Astrocyte of the cerebellum (primary cell): ENCODE results near the gene REXO1.

Experiments used
- DNase-seq: peaks from one replicate; pipeline ENCODE4 v3.0.0-alpha.2; 2011; ENCODE audit warnings: low read depth
- H3K4me3 ChIP-seq: 2 replicates; pipeline ENCODE4 v1.5.1; 2011; ENCODE audit warnings: mild to moderate bottlenecking, low read depth, low read length, moderate library complexity
- in situ Hi-C: cut with HindIII; loops from 2 replicates; pipeline ENCODE4 v1.10.0; 2017; ENCODE audit warnings: low sequenced_read_pairs
- TF ChIP-seq, protein P1 (sequence below): IDR thresholded peaks from 2 replicates; pipeline ENCODE4 v1.5.1; 2012; ENCODE audit warnings: low read length, low read depth, moderate library complexity, mild to moderate bottlenecking; ENCODE audit errors: missing control alignments

The REXO1 gene

DNA sequence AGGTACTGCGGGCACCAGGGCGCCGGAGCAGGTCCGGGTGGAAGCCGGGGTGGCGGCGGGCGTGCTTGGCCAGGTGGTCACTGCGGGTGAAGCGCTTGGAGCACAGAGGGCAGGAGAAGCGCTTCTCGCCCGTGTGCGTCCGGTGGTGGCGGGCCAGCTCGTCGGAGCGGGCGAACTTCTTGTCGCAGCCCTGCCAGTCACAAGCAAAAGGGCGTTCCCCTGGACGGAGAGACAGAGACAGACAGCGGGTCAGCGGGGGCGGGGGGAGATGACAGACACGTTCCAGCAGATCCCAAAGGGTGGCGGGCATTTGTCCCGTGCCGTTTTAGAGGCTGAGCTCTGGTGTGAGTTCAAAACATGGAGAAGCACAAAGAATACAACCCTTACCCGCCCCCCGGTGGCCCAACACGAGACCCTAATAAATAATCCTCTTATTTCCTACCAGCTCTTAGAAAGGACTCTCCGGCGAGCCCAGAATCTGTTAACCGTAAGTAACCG, 6.3 kb upstream of the REXO1 start:
- in situ Hi-C loops, result no loop called here
- no peak for DNase-seq
- TF ChIP-seq, protein P1, sequence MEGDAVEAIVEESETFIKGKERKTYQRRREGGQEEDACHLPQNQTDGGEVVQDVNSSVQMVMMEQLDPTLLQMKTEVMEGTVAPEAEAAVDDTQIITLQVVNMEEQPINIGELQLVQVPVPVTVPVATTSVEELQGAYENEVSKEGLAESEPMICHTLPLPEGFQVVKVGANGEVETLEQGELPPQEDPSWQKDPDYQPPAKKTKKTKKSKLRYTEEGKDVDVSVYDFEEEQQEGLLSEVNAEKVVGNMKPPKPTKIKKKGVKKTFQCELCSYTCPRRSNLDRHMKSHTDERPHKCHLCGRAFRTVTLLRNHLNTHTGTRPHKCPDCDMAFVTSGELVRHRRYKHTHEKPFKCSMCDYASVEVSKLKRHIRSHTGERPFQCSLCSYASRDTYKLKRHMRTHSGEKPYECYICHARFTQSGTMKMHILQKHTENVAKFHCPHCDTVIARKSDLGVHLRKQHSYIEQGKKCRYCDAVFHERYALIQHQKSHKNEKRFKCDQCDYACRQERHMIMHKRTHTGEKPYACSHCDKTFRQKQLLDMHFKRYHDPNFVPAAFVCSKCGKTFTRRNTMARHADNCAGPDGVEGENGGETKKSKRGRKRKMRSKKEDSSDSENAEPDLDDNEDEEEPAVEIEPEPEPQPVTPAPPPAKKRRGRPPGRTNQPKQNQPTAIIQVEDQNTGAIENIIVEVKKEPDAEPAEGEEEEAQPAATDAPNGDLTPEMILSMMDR, result no peak
- no peak overlapping the region for H3K4me3 ChIP-seq

GRCh38 chr19:1854039-1854541, 5.8 kb upstream of the REXO1 start:
- no peak overlapping the region for H3K4me3 ChIP-seq
- in situ Hi-C loops, result no loop called here
- no peak for DNase-seq
- TF ChIP-seq, protein P1, result no peak

DNA sequence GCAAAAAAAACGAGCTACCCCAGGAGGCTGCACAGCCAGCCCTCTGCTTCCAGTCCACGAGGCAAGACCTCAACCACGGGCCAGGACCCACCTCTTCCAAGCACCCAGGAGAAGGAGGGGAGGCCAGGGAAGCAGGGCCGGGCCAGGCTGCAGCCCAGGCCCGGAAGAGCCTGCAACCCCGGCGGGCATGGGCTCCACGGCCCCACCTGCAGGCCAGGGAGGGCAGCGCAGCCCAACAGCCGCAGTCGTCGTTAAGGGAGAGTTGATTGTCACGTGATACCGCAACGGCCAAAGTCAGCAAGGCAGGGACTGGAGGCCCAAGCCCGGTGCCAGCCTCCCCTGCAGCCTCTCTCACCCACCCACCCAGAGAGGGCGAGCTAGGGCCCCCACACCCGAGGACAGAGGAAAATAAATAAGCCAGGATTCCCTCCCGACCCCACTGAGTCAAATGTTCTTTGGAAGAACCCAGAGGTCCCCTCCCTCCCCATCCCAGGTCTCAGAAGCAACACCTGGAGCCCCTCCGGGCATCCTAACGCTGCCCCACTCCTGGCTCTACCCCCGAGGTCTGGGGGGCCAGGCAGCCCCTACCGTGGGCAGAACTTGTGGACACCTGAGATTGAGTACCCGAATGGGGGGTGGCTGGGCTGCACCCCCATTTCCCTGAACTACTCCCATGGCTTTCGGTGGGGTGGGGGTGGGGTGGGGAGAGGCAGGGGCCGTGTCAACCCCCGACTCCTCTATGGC, 5.2 kb upstream of the REXO1 start:
- H3K4me3 ChIP-seq, result no peak overlapping the region
- in situ Hi-C loops, result no loop called here
- peak; percentile 23 for DNase-seq
- TF ChIP-seq, protein P1, result peak; percentile 94

GRCh38 chr19:1852581-1853128, 4.4 kb upstream of the REXO1 start:
- TF ChIP-seq, protein P1, result no peak
- in situ Hi-C loops, result no loop called here
- no peak overlapping the region for H3K4me3 ChIP-seq
- DNase-seq, result no peak

DNA sequence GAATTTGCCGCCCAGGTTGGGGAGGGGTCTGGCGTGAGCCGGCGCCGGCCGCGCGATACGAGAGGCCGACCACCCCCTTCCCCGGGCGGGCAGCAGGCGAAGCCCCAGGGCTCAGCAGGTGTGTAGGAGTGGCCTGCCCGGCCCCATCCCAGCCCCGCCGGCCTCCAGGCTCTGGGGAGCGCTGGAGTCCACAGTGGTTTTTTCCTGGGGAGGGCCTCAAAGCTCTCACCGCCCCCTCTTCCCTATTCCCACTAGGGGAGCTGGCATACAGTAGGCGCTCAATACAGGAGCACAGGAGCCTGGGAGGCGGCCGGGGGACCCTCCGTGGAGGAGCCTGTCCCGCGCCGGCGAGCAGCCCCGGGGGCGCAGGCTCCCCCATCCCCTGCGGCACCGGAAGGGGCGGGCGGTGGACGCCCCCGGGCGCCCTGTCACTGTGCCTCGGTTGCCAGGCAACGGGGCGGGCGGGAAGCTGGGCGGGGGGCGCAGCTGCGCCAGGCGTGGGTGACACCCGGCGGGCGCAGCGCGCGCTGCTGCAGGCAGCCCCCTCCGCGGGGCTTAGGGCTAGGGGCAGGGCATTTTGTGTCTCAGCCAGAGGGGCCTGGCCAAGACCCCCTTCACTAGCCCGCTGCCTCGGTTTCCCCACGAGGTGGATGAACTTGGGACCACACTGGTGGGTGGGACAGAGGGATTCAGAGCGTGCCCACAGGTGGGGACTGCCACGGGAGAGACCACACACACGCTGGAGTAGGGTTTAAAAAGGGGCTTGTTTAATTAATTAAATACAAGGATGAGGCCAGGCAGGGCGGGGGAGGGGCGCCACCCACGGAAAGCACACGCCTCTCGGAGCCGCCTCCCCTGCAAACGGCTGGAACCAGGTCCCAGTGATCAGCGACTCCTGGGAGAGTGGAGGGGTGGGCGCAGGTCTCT, 3.6 kb upstream of the REXO1 start:
- TF ChIP-seq, protein P1, result no peak
- in situ Hi-C loops, result no loop called here
- no peak overlapping the region for H3K4me3 ChIP-seq
- no peak for DNase-seq
